ENCODE measurements around the gene ALKBH5. TPM values are rescaled to one million over a fixed set of nuclear protein-coding genes. Genes with fewer than 3 reads are reported as not detected.

The ALKBH5 gene
- total RNA-seq, 2 experiments from 2014 or later = 117 to 121 TPM

DNA sequence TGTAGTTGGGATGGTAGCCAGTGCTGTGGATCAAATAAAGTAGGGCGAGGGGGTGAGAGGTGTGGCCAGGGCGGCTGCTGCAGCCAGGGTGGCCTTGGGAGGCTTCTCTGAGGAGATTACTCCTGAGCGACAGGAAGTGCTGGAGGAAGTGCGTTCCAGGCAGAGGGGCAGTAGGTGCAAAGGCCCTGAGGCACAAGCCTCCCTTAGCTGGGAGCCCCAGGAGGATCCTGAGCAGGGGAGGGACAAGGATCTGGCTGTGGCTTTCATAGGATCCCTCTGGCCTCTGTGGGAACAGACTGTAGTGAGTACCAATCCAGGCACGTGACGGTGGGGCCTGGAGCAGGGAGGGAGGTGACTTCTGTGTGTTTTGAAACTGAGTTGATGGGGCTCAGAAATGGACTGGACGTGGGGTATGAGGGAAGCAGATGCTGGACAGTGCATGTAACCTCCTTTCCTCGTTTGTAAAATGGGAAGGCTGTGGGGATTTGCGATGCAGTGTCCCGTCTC is 44.6 kb downstream of the ALKBH5 start:
- ATAC-seq = no peak
- peaks cover 28% of the 10 kb centered on the region for H3K4me1 Mint-ChIP-seq (ENCODE audit: low read depth)
- DNase-seq = no peak
- no peaks in the 10 kb centered on the region for H3K9me3 Mint-ChIP-seq (ENCODE audit: insufficient read depth)
- H3K27ac Mint-ChIP-seq = no peak overlapping the region
- POLR2A ChIA-PET = no interaction called here
- H3K4me3 Mint-ChIP-seq = no peak overlapping the region
- H3K27me3 Mint-ChIP-seq (ENCODE audit: low read depth) = no peaks in the 10 kb centered on the region
- no peaks in the 10 kb centered on the region for H3K36me3 Mint-ChIP-seq (ENCODE audit: low read depth)
- CTCF ChIA-PET = no interaction called here

- H3K27ac Mint-ChIP-seq = no peak overlapping the region
- H3K4me1 Mint-ChIP-seq (ENCODE audit: low read depth) = peaks cover 28% of the 10 kb centered on the region
These were observed 45.6 kb downstream of the ALKBH5 start for GRCh38 chr17:18229254-18229653.

GRCh38 chr17:18229771-18230170 is 46.1 kb downstream of the ALKBH5 start:
- Mint-ChIP-seq H3K27ac (no peak overlapping the region), H3K4me3 (no peak overlapping the region), H3K27me3 (ENCODE audit: low read depth) (no peaks in the 10 kb centered on the region), H3K9me3 (ENCODE audit: insufficient read depth) (no peaks in the 10 kb centered on the region), H3K4me1 (ENCODE audit: low read depth) (peaks cover 27% of the 10 kb centered on the region), H3K36me3 (ENCODE audit: low read depth) (peaks cover 3% of the 10 kb centered on the region)
- ChIA-PET POLR2A (no interaction called here), CTCF (no interaction called here)
- ATAC-seq (no peak), DNase-seq (no peak)

More at GRCh38 chr17:18229254-18229653, 45.6 kb downstream of the ALKBH5 start:
- ATAC-seq = no peak
- Mint-ChIP-seq H3K36me3 (ENCODE audit: low read depth) (peaks cover 2% of the 10 kb centered on the region), H3K9me3 (ENCODE audit: insufficient read depth) (no peaks in the 10 kb centered on the region), H3K4me3 (no peak overlapping the region), H3K27me3 (ENCODE audit: low read depth) (no peaks in the 10 kb centered on the region)
- DNase-seq = no peak
- ChIA-PET CTCF (no interaction called here), POLR2A (no interaction called here)

DNA sequence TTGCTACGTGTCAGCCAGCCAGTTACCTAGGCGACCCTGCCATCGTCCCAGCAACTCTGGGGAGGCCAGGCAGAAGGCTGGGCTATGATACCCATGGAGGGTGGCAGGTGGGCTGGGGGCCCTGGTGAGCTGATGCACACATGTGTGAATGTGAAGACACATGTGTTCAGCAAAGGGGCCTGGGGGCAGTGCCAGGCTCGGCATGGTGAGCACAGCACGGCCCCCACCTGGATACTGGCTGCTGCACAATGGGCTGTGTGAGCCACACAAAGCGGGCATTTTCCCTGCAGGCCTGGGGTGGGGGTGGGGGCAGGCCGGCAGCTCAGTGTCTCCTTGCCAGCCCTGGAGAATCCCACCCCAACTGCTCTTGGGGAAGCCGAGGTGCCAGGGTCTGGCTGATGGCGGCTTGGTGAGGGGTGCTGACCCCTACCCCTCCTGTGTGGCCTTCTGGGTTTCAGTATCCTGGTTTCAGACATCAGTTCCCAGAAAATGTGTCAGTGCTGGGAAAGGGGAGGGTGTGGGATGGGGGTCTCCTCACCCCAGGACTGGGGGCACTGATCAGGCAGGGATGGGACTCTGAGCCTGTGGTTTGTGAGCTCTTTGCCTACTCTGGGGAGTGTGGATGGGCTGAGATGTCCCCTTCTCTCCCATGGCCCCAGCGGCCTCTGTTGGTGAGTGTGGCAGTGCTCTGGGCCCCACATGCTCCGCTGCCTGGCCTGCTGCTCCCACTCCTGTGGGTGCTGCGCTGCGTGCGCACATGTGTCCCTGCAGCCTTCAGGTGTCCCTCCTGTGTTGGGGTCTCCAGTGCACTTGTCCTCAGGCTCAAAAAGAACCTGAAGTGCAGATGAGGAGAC is 46.9 kb downstream of the ALKBH5 start:
- no peak overlapping the region for H3K4me3 Mint-ChIP-seq
- H3K27ac Mint-ChIP-seq = no peak overlapping the region
- H3K27me3 Mint-ChIP-seq (ENCODE audit: low read depth) = no peaks in the 10 kb centered on the region
- POLR2A ChIA-PET = no interaction called here
- DNase-seq (no peak), ATAC-seq (no peak)
- H3K4me1 Mint-ChIP-seq (ENCODE audit: low read depth) = peaks cover 23% of the 10 kb centered on the region
- no peaks in the 10 kb centered on the region for H3K9me3 Mint-ChIP-seq (ENCODE audit: insufficient read depth)
- peaks cover 3% of the 10 kb centered on the region for H3K36me3 Mint-ChIP-seq (ENCODE audit: low read depth)
- CTCF ChIA-PET = no interaction called here

DNA sequence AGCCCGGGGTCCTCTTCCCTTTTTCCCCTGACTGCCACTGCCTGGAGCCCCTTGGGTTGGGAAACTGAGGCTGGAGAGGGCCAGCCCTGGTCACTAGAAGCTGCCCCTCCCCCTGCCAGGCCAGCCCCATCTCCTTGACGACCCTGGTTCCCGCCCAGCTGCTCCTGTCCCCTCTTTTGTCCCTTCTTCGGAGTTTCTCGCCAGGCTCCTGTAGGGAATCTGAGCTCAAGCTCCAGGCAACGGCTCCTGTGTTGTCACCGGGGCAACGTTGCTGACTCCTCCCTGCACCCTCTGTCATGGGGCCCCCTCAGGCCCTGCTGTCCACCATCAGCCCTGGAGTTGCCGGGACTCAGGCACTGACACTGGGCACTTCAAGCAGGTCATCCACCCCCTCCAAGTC is 47.5 kb downstream of the ALKBH5 start:
- Mint-ChIP-seq H3K9me3 (ENCODE audit: insufficient read depth) (no peaks in the 10 kb centered on the region), H3K27me3 (ENCODE audit: low read depth) (no peaks in the 10 kb centered on the region), H3K27ac (no peak overlapping the region), H3K4me1 (ENCODE audit: low read depth) (peaks cover 23% of the 10 kb centered on the region), H3K36me3 (ENCODE audit: low read depth) (peaks cover 3% of the 10 kb centered on the region), H3K4me3 (no peak overlapping the region)
- no peak for DNase-seq
- ATAC-seq = no peak
- POLR2A ChIA-PET = no interaction called here
- CTCF ChIA-PET = no interaction called here

- no peaks in the 10 kb centered on the region for H3K27me3 Mint-ChIP-seq (ENCODE audit: low read depth)
- no peak overlapping the region for H3K27ac Mint-ChIP-seq
- ChIA-PET POLR2A (no interaction called here), CTCF (no interaction called here)
- H3K9me3 Mint-ChIP-seq (ENCODE audit: insufficient read depth) = no peaks in the 10 kb centered on the region
- H3K4me3 Mint-ChIP-seq = no peak overlapping the region
- DNase-seq (no peak), ATAC-seq (no peak)
- peaks cover 10% of the 10 kb centered on the region for H3K36me3 Mint-ChIP-seq (ENCODE audit: low read depth)
- H3K4me1 Mint-ChIP-seq (ENCODE audit: low read depth) = no peaks in the 10 kb centered on the region
These were observed 50.3 kb downstream of the ALKBH5 start for GRCh38 chr17:18233803-18234518.

GRCh38 chr17:18234853-18235380 is 51.3 kb downstream of the ALKBH5 start:
- H3K36me3 Mint-ChIP-seq (ENCODE audit: low read depth) = peaks cover 10% of the 10 kb centered on the region
- no peak overlapping the region for H3K4me3 Mint-ChIP-seq
- CTCF ChIA-PET = no interaction called here
- no peak for ATAC-seq
- H3K9me3 Mint-ChIP-seq (ENCODE audit: insufficient read depth) = no peaks in the 10 kb centered on the region
- POLR2A ChIA-PET = no interaction called here
- H3K27ac Mint-ChIP-seq = no peak overlapping the region
- DNase-seq = no peak
- H3K27me3 Mint-ChIP-seq (ENCODE audit: low read depth) = no peaks in the 10 kb centered on the region
- no peaks in the 10 kb centered on the region for H3K4me1 Mint-ChIP-seq (ENCODE audit: low read depth)

DNA sequence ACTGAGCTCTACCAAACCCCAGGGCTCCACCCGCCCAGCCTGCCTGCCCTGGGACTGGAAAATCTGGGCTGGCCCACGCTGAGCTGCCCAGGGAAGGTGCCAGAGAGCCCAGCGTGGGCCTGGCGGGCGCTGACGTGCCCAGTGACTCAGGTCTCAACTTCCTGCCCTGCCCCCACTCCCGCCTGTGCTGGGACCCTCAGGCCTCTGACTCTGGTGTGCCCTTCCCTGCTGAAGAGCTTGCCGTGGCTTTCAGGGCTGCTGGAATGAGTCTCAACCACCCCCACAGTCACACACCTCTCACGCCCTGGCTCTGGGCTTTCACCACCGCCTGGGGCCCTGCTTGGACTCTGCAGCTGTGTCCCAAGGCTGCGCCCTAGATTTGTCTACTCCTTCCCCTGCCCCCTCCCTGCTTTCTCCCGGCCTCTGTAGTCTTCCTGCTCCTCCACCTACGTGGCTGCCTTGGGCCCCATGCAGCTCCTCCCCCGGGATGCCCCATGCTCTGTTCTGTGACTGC is 52.2 kb downstream of the ALKBH5 start:
- Mint-ChIP-seq H3K27ac (no peak overlapping the region), H3K9me3 (ENCODE audit: insufficient read depth) (no peaks in the 10 kb centered on the region), H3K36me3 (ENCODE audit: low read depth) (peaks cover 10% of the 10 kb centered on the region), H3K27me3 (ENCODE audit: low read depth) (no peaks in the 10 kb centered on the region), H3K4me3 (no peak overlapping the region), H3K4me1 (ENCODE audit: low read depth) (no peaks in the 10 kb centered on the region)
- no peak for ATAC-seq
- POLR2A ChIA-PET = no interaction called here
- no peak for DNase-seq
- CTCF ChIA-PET = no interaction called here

DNA sequence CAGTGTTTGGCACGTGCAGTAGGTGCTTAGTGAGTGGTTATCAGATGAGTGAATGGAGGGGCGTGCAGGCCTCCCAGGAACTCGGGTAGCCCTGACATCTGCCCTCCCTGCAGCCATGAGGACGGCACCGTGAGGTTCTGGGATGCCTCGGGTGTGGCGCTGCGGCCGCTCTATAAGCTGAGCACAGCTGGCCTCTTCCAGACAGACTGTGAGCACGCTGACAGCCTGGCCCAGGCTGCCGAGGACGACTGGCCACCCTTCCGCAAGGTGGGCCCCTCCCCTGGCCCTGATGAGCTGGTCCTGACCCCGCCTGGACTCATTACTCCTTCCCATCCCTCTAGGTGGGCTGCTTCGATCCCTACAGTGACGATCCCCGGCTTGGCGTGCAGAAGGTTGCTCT is 52.9 kb downstream of the ALKBH5 start:
- no peak overlapping the region for H3K4me3 Mint-ChIP-seq

GRCh38 chr17:18237461-18237860 is 53.8 kb downstream of the ALKBH5 start:
- peaks cover 13% of the 10 kb centered on the region for H3K36me3 Mint-ChIP-seq (ENCODE audit: low read depth)
- no peaks in the 10 kb centered on the region for H3K4me1 Mint-ChIP-seq (ENCODE audit: low read depth)
- ChIA-PET POLR2A (no interaction called here), CTCF (no interaction called here)
- ATAC-seq (no peak), DNase-seq (no peak)
- H3K4me3 Mint-ChIP-seq = no peak overlapping the region
- no peaks in the 10 kb centered on the region for H3K9me3 Mint-ChIP-seq (ENCODE audit: insufficient read depth)
- H3K27ac Mint-ChIP-seq = no peak overlapping the region
- H3K27me3 Mint-ChIP-seq (ENCODE audit: low read depth) = no peaks in the 10 kb centered on the region

More for the DNA sequence above, 52.9 kb downstream of the ALKBH5 start:
- Mint-ChIP-seq H3K4me1 (ENCODE audit: low read depth) (no peaks in the 10 kb centered on the region), H3K27me3 (ENCODE audit: low read depth) (no peaks in the 10 kb centered on the region), H3K27ac (no peak overlapping the region), H3K36me3 (ENCODE audit: low read depth) (peaks cover 13% of the 10 kb centered on the region), H3K9me3 (ENCODE audit: insufficient read depth) (no peaks in the 10 kb centered on the region)
- no peak for DNase-seq
- POLR2A ChIA-PET = no interaction called here
- CTCF ChIA-PET = no interaction called here
- no peak for ATAC-seq

DNA sequence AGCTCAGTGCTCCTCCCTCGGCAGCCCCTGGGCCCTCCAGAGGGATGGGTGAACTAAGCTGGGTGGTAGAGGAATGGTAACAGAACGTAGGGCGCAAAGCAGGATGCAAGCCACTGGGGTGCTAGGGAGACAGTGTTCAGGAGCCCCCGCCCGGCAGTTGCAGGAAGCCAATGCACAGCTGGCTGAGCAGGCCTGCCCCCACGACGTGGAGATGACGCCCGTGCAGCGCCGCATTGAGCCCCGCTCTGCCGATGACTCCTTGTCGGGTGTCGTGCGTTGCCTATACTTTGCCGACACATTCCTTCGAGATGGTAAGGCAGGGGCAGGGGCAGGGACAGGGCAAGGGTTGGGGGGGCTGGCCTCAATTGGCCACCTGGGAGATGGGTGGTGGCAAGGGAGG is 54.7 kb downstream of the ALKBH5 start:
- Mint-ChIP-seq H3K27me3 (ENCODE audit: low read depth) (no peaks in the 10 kb centered on the region), H3K4me3 (no peak overlapping the region), H3K27ac (no peak overlapping the region), H3K36me3 (ENCODE audit: low read depth) (peaks cover 13% of the 10 kb centered on the region), H3K9me3 (ENCODE audit: insufficient read depth) (no peaks in the 10 kb centered on the region), H3K4me1 (ENCODE audit: low read depth) (no peaks in the 10 kb centered on the region)
- POLR2A ChIA-PET = no interaction called here
- no peak for DNase-seq
- ATAC-seq = no peak
- CTCF ChIA-PET = no interaction called here

GRCh38 chr17:18240449-18240848 is 56.8 kb downstream of the ALKBH5 start:
- no peaks in the 10 kb centered on the region for H3K27me3 Mint-ChIP-seq (ENCODE audit: low read depth)
- H3K9me3 Mint-ChIP-seq (ENCODE audit: insufficient read depth) = no peaks in the 10 kb centered on the region
- no peak overlapping the region for H3K4me3 Mint-ChIP-seq
- ATAC-seq = no peak
- POLR2A ChIA-PET = no interaction called here
- no peak for DNase-seq
- no peaks in the 10 kb centered on the region for H3K4me1 Mint-ChIP-seq (ENCODE audit: low read depth)
- H3K36me3 Mint-ChIP-seq (ENCODE audit: low read depth) = peaks cover 15% of the 10 kb centered on the region
- H3K27ac Mint-ChIP-seq = no peak overlapping the region
- CTCF ChIA-PET = no interaction called here
